Measurements from ENCODE around the gene NPEPL1. TPM values are rescaled to one million over a fixed set of nuclear protein-coding genes. Genes with fewer than 3 reads are reported as not detected.

NPEPL1 gene
- total and polyA plus RNA-seq, 2 donors (not counting 3 experiments of a cell fraction or from before 2014, with no cell fraction given): 22.5 to 40.8 TPM

- FAIRE-seq (no peak), DNase-seq (ENCODE audit: low read depth, low spot score) (no peak)
- Histone ChIP-seq H3K4me2 (ENCODE audit: insufficient read depth, low read length) (peak overlapping the region; percentile 22), H3K27ac (ENCODE audit: insufficient read depth, low read depth, low read length) (no peak overlapping the region), H3K4me3 (replicated peaks in 1 of 3; ENCODE audit: insufficient read depth in 1 of 3, low read depth in 1 of 3, low read length in 3 of 3) (no peak overlapping the region), H3K9ac (replicated peaks; ENCODE audit: extremely low read depth, insufficient read depth, low read length) (no peak overlapping the region), H3K79me2 (ENCODE audit: control insufficient read depth, insufficient read depth, low read length) (peaks cover 96% of the 10 kb centered on the region), H3K36me3 (ENCODE audit: control insufficient read depth in 2 of 2, extremely low read depth in 1 of 2, insufficient read depth in 2 of 2, low read length in 2 of 2) (peaks cover 0 to 6% of the 10 kb centered on the region in 2 experiments), H3K9me3 (replicated peaks; ENCODE audit: control insufficient read depth, insufficient read depth, low read length) (no peaks in the 10 kb centered on the region), H2AFZ (ENCODE audit: low read depth, low read length) (no peak overlapping the region), H4K20me1 (replicated peaks; ENCODE audit: control insufficient read depth, extremely low read depth, insufficient read depth, low read length) (peaks cover 3% of the 10 kb centered on the region), H3K27me3 (ENCODE audit: control insufficient read depth in 2 of 2, insufficient read depth in 2 of 2, low read length in 2 of 2) (no peaks in the 10 kb centered on the region), H3K9me1 (replicated peaks; ENCODE audit: control insufficient read depth, extremely low read depth, insufficient read depth, low read length) (no peaks in the 10 kb centered on the region), H3K4me1 (ENCODE audit: control insufficient read depth, extremely low read depth, insufficient read depth, low read length) (peaks cover 66% of the 10 kb centered on the region)
- POLR2A ChIA-PET: no interaction called here
- no TSS peak for BruUV-seq (replicated peaks)
- intact Hi-C loops (cut with micrococcal nuclease) (loop anchor here (10.0 kb wide), 2 partner anchors 198 to 358 kb away; partner anchors contain the start of genes GNAS, GNAS-AS1 and TUBB1), dilution Hi-C loops (cut with MboI; ENCODE audit: extremely low pct_ligation_motif_present, low sequenced_read_pairs) (loop anchor here (25.0 kb wide), 1 partner anchor 420 kb away; the partner anchor contains the start of gene ANKRD60)
- CTCF ChIA-PET: interaction anchor here (1.2 kb wide), 1 partner anchor 176 kb away, joined by 9 read pairs; no protein-coding TSS in a partner anchor
- no peak for TF ChIP-seq MAX (IDR thresholded peaks at IDR 0.05; ENCODE audit: insufficient read depth, insufficient read length)
- no peak for TF ChIP-seq FOS (IDR thresholded peaks at IDR 0.05; ENCODE audit: borderline replicate concordance, insufficient read depth, low read length)
- no peak for TF ChIP-seq MYC (IDR thresholded peaks at IDR 0.05; ENCODE audit: low read depth, low read length)
- no peak for TF ChIP-seq JUN (IDR thresholded peaks at IDR 0.05; ENCODE audit: borderline replicate concordance, insufficient read depth, insufficient read length, low read depth)
Observed at GRCh38 chr20:58656831-58657230, 35.8 kb upstream of the NPEPL1 start.

GRCh38 chr20:58657262-58657661 lies 35.3 kb upstream of the NPEPL1 start:
- H3K79me2 ChIP-seq (ENCODE audit: control insufficient read depth, insufficient read depth, low read length): peaks cover 96% of the 10 kb centered on the region
- peaks cover 3% of the 10 kb centered on the region for H4K20me1 ChIP-seq (replicated peaks; ENCODE audit: control insufficient read depth, extremely low read depth, insufficient read depth, low read length)
- no peaks in the 10 kb centered on the region for H3K27me3 ChIP-seq (ENCODE audit: control insufficient read depth in 2 of 2, insufficient read depth in 2 of 2, low read length in 2 of 2)
- H3K9ac ChIP-seq (replicated peaks; ENCODE audit: extremely low read depth, insufficient read depth, low read length): no peak overlapping the region
- ChIA-PET POLR2A (no interaction called here), CTCF (interaction anchor here (0.9 to 3.6 kb wide), 5 partner anchors 13 to 420 kb away, joined by 3 to 35 read pairs (median 4); no protein-coding TSS in a partner anchor)
- no peak overlapping the region for H3K4me3 ChIP-seq (replicated peaks in 1 of 3; ENCODE audit: insufficient read depth in 1 of 3, low read depth in 1 of 3, low read length in 3 of 3)
- no peak for TF ChIP-seq MAX (IDR thresholded peaks at IDR 0.05; ENCODE audit: insufficient read depth, insufficient read length)
- intact Hi-C loops (cut with micrococcal nuclease) (loop anchor here (10.0 kb wide), 2 partner anchors 198 to 358 kb away; partner anchors contain the start of genes GNAS, GNAS-AS1 and TUBB1), dilution Hi-C loops (cut with MboI; ENCODE audit: extremely low pct_ligation_motif_present, low sequenced_read_pairs) (loop anchor here (25.0 kb wide), 1 partner anchor 420 kb away; the partner anchor contains the start of gene ANKRD60)
- H3K4me2 ChIP-seq (ENCODE audit: insufficient read depth, low read length): peak overlapping the region; percentile 17
- no TSS peak for BruUV-seq (replicated peaks)
- H3K36me3 ChIP-seq (ENCODE audit: control insufficient read depth in 2 of 2, extremely low read depth in 1 of 2, insufficient read depth in 2 of 2, low read length in 2 of 2): peaks cover 0 to 6% of the 10 kb centered on the region in 2 experiments
- H3K4me1 ChIP-seq (ENCODE audit: control insufficient read depth, extremely low read depth, insufficient read depth, low read length): peaks cover 70% of the 10 kb centered on the region
- no peak for FAIRE-seq
- H3K9me1 ChIP-seq (replicated peaks; ENCODE audit: control insufficient read depth, extremely low read depth, insufficient read depth, low read length): no peaks in the 10 kb centered on the region
- no peak overlapping the region for H3K27ac ChIP-seq (ENCODE audit: insufficient read depth, low read depth, low read length)
- peak; percentile 37 for DNase-seq (ENCODE audit: low read depth, low spot score)
- H2AFZ ChIP-seq (ENCODE audit: low read depth, low read length): no peak overlapping the region
- no peaks in the 10 kb centered on the region for H3K9me3 ChIP-seq (replicated peaks; ENCODE audit: control insufficient read depth, insufficient read depth, low read length)

Measured in endothelial cell of umbilical vein (primary cell).